H1 (cell line): ENCODE data around the gene MAGI3. TPM values are rescaled to one million over a fixed set of nuclear protein-coding genes. Genes with fewer than 3 reads are reported as not detected.

Source experiments
- CTCF ChIA-PET: fragments of 300-600 bp; sonication (Branson Sonifier 250); formaldehyde crosslinking; loops from one replicate; lab custom pipeline; 2021; ENCODE audit not compliant: partially characterized antibody; lab: Charles Lee
- POLR2A ChIA-PET: fragments of 300-600 bp; sonication (Branson Sonifier 250); formaldehyde crosslinking; loops from one replicate; lab custom pipeline; 2021; ENCODE audit warnings: inconsistent platforms; ENCODE audit not compliant: partially characterized antibody; lab: Charles Lee
- DNase-seq, 2 experiments: peaks; one replicate each; pipeline versions ENCODE4 v3.0.0 to v3.0.0-alpha.2; 2010 to 2022; ENCODE audit warnings: low spot score in 2 of 2, low read depth in 1 of 2, mixed read lengths in 1 of 2
- FAIRE-seq: peaks from 2 replicates; lab custom pipeline; 2011; peaks lifted over from hg19 to GRCh38; lab: Jason Lieb, UNC
- H2AFZ ChIP-seq: 2 replicates; pipeline ENCODE4 v1.8.1; 2012; ENCODE audit warnings: low read length, inconsistent platforms
- H2AK5ac ChIP-seq: 2 replicates; pipeline ENCODE4 v1.6.1; 2013; ENCODE audit warnings: low read depth, low read length
- H2BK120ac ChIP-seq: replicated peaks from 2 replicates; pipeline ENCODE3; 2013; ENCODE audit warnings: low read depth, low read length, inconsistent platforms
- H2BK12ac ChIP-seq: 2 replicates; pipeline ENCODE4 v1.6.1; 2013; ENCODE audit warnings: low read depth, low read length
- H2BK15ac ChIP-seq: 2 replicates; pipeline ENCODE4 v1.6.1; 2013; ENCODE audit warnings: low read length
- H2BK20ac ChIP-seq: 2 replicates; pipeline ENCODE4 v1.6.1; 2013; ENCODE audit warnings: low read length
- H2BK5ac ChIP-seq: 2 replicates; pipeline ENCODE4 v1.6.1; 2013; ENCODE audit warnings: low read depth, low read length
- H3K14ac ChIP-seq: 2 replicates; pipeline ENCODE4 v1.6.1; 2013; ENCODE audit warnings: inconsistent platforms; ENCODE audit not compliant: insufficient read length
- H3K18ac ChIP-seq: 2 replicates; pipeline ENCODE4 v1.6.1; 2013; ENCODE audit warnings: low read length; ENCODE audit errors: extremely low read depth
- H3K23ac ChIP-seq: 2 replicates; pipeline ENCODE4 v1.6.1; 2013; ENCODE audit warnings: inconsistent platforms; ENCODE audit not compliant: insufficient read length
- H3K23me2 ChIP-seq: 2 replicates; pipeline ENCODE4 v1.6.1; 2013; ENCODE audit warnings: low read depth, low read length
- H3K27ac ChIP-seq: 2 replicates; pipeline ENCODE4 v1.6.1; 2011; ENCODE audit warnings: low read depth, low read length, inconsistent platforms
- H3K27me3 ChIP-seq, 4 experiments: replicated peaks in 1 of 4; 1 replicate in 1 of 4; 2 replicates in 3 of 4; pipeline versions ENCODE4 v1.6.1 to v1.8.1; 2011 to 2013; ENCODE audit warnings: low read length in 3 of 4, mild to moderate bottlenecking in 3 of 4, inconsistent platforms in 2 of 4, mixed read lengths in 2 of 4, moderate library complexity in 1 of 4; ENCODE audit not compliant: control insufficient read depth in 3 of 4, insufficient read depth in 3 of 4; ENCODE audit errors: extremely low read depth in 1 of 4
- H3K36me3 ChIP-seq, 4 experiments: 2 replicates each; pipeline versions ENCODE4 v1.6.1 to v1.8.1; 2011 to 2013; ENCODE audit warnings: mild to moderate bottlenecking in 4 of 4, low read length in 3 of 4, moderate library complexity in 2 of 4, control low read depth in 1 of 4, inconsistent platforms in 1 of 4; ENCODE audit not compliant: insufficient read depth in 4 of 4, control insufficient read depth in 2 of 4
- H3K4ac ChIP-seq: replicated peaks from 2 replicates; pipeline ENCODE3; 2013; ENCODE audit warnings: low read length, low read depth, mixed read lengths, inconsistent platforms; ENCODE audit not compliant: insufficient read length
- H3K4me1 ChIP-seq, 4 experiments: replicated peaks in 1 of 4; 1 replicate in 1 of 4; 2 replicates in 3 of 4; pipeline versions ENCODE4 v1.6.1 to v1.8.1; 2011 to 2013; ENCODE audit warnings: low read length in 3 of 4, inconsistent platforms in 2 of 4, mixed read lengths in 1 of 4; ENCODE audit not compliant: insufficient read depth in 4 of 4, control insufficient read depth in 3 of 4
- H3K4me2 ChIP-seq, 2 experiments: 2 replicates each; pipeline versions ENCODE4 v1.6.1 to v1.8.1; 2011 to 2013; ENCODE audit warnings: low read depth in 2 of 2, low read length in 2 of 2, control low read depth in 1 of 2, inconsistent platforms in 1 of 2, mild to moderate bottlenecking in 1 of 2; ENCODE audit not compliant: insufficient read depth in 1 of 2
- H3K4me3 ChIP-seq, 4 experiments: fragments of 200-600, 300-600 bp in 1 of 4; sonication (generic), shearing (Covaris generic), sonication (Bioruptor Twin) in 1 of 4; 2 replicates each; pipeline versions ENCODE4 v1.5.1 to v1.8.1; 2011 to 2016; ENCODE audit warnings: low read length in 4 of 4, low read depth in 3 of 4, control low read depth in 2 of 4, inconsistent platforms in 2 of 4, mild to moderate bottlenecking in 2 of 4, mixed read lengths in 1 of 4, moderate library complexity in 1 of 4; ENCODE audit not compliant: insufficient read depth in 2 of 4; ENCODE audit errors: extremely low read depth in 1 of 4
- H3K56ac ChIP-seq: replicated peaks from 2 replicates; pipeline ENCODE3; 2013; ENCODE audit warnings: low read depth, mild to moderate bottlenecking, mixed read lengths, low read length, inconsistent platforms; ENCODE audit not compliant: insufficient read length
- H3K79me1 ChIP-seq: 2 replicates; pipeline ENCODE4 v1.6.1; 2013; ENCODE audit warnings: low read depth, low read length, control low read depth
- H3K79me2 ChIP-seq, 2 experiments: 2 replicates each; pipeline versions ENCODE4 v1.6.1 to v1.8.1; 2012 to 2013; ENCODE audit warnings: low read length in 2 of 2, mild to moderate bottlenecking in 2 of 2, inconsistent platforms in 1 of 2; ENCODE audit not compliant: insufficient read depth in 2 of 2, control insufficient read depth in 1 of 2
- H3K9ac ChIP-seq, 4 experiments: replicated peaks in 1 of 4; 1 replicate in 1 of 4; 2 replicates in 3 of 4; pipeline versions ENCODE4 v1.6.1 to v1.8.1; 2011 to 2013; ENCODE audit warnings: low read depth in 3 of 4, low read length in 3 of 4, control low read depth in 2 of 4, mild to moderate bottlenecking in 2 of 4, moderate library complexity in 2 of 4, inconsistent platforms in 1 of 4; ENCODE audit errors: extremely low read depth in 1 of 4
- H3K9me3 ChIP-seq, 2 experiments: 2 replicates each; pipeline versions ENCODE4 v1.6.1 to v1.8.1; 2012 to 2013; ENCODE audit warnings: mild to moderate bottlenecking in 2 of 2, moderate library complexity in 2 of 2, control low read depth in 1 of 2, inconsistent platforms in 1 of 2, low read depth in 1 of 2, low read length in 1 of 2, mixed read lengths in 1 of 2; ENCODE audit not compliant: insufficient read depth in 2 of 2
- H4K20me1 ChIP-seq, 2 experiments: replicated peaks in 1 of 2; 2 replicates each; pipeline versions ENCODE3 to v1.8.1; 2011 to 2013; ENCODE audit warnings: inconsistent platforms in 2 of 2, low read length in 2 of 2, mild to moderate bottlenecking in 1 of 2; ENCODE audit not compliant: insufficient read depth in 2 of 2, control insufficient read depth in 1 of 2
- H4K5ac ChIP-seq: 2 replicates; pipeline ENCODE4 v1.6.1; 2013; ENCODE audit warnings: low read length, low read depth, mixed read lengths, inconsistent platforms; ENCODE audit not compliant: insufficient read length
- H4K8ac ChIP-seq: 2 replicates; pipeline ENCODE4 v1.8.0; 2013; ENCODE audit warnings: mild to moderate bottlenecking, moderate library complexity, low read length, inconsistent platforms; ENCODE audit not compliant: insufficient read depth; ENCODE audit errors: extremely low read depth
- H4K91ac ChIP-seq: replicated peaks from 2 replicates; pipeline ENCODE3; 2013; ENCODE audit warnings: low read length, mixed read lengths, inconsistent platforms; ENCODE audit not compliant: insufficient read length
- BRCA1 ChIP-seq: IDR thresholded peaks from 2 replicates; pipeline ENCODE4 v1.6.1; 2012; ENCODE audit warnings: low read depth, low read length, improper control_type of control experiment
- CHD2 ChIP-seq: IDR thresholded peaks from 2 replicates; pipeline ENCODE4 v1.6.1; 2012; ENCODE audit warnings: low read length, improper control_type of control experiment
- EGR1 ChIP-seq: IDR thresholded peaks from 2 replicates; pipeline ENCODE4 v1.6.1; 2011; ENCODE audit warnings: low read depth, low read length, borderline replicate concordance
- MAFK ChIP-seq: IDR thresholded peaks from 2 replicates; pipeline ENCODE4 v1.6.1; 2012; ENCODE audit warnings: low read depth, mild to moderate bottlenecking, improper control_type of control experiment, low read length
- TCF12 ChIP-seq: IDR thresholded peaks from 2 replicates; pipeline ENCODE4 v1.6.1; 2011; ENCODE audit warnings: low read depth, mild to moderate bottlenecking, low read length
- WGBS, 2 experiments: shearing (Covaris generic) in 1 of 2; methylation state at CpG; one replicate each; pipeline versions ENCODE4 v1.1.6 to v1.1.7; 2013 to 2015; ENCODE audit warnings: low lambda C conversion rate in 2 of 2, mixed read lengths in 2 of 2, inconsistent platforms in 1 of 2, low coverage in 1 of 2, missing lambda C conversion rate in 1 of 2; ENCODE audit not compliant: insufficient replicate concordance in 2 of 2, insufficient coverage in 1 of 2, insufficient read length in 1 of 2; ENCODE audit errors: extremely low coverage in 1 of 2, missing lambda C conversion rate in 1 of 2; 5-methylcytosine and 5-hydroxymethylcytosine counted together
- polyA plus RNA-seq, 7 experiments: library from polyadenylated mRNA; depleted of rRNA in 3 of 7; stranded (reverse) in 5 of 7; unstranded in 2 of 7; fragments of >200 nt in 5 of 7; fragments of 200-250 nt in 2 of 7; gene quantifications; 1 replicate in 5 of 7; 2 replicates in 1 of 7; 4 replicates in 1 of 7; pipeline versions ENCODE4 v1.2.1 to v1.2.3, GENCODE V29; 2011 to 2013; ENCODE audit warnings: missing spikeins in 2 of 7, mixed read lengths in 2 of 7
- total RNA-seq: library from RNA; stranded (reverse); fragmentation: NEBNext Ultra II Directional; extraction: Animal tissue kit (Norgen Biotek cat#: 25700); gene quantifications from 2 replicates; pipeline ENCODE4 v1.2.1, GENCODE V29; 2021

Gene MAGI3
- total and polyA plus RNA-seq, 2 of the 8 experiments (the other 6 are each of a cell fraction or from before 2014, with no cell fraction given): 2.3 to 7.8 TPM

- H2BK20ac ChIP-seq: no peak overlapping the region
These were observed 273.0 kb downstream of the MAGI3 start for GRCh38 chr1:113663165-113663951.

More at GRCh38 chr1:113663165-113663951, 273.0 kb downstream of the MAGI3 start:
- Histone ChIP-seq H2AK5ac (no peak overlapping the region), H2BK12ac (no peak overlapping the region), H3K18ac (no peak overlapping the region), H3K56ac (no peak overlapping the region), H2BK120ac (no peak overlapping the region), H3K14ac (no peak overlapping the region), H4K91ac (no peak overlapping the region), H3K27ac (no peak overlapping the region), H3K4me1 (no peaks in the 10 kb centered on the region), H4K8ac (no peak overlapping the region), H2BK15ac (no peak overlapping the region), H4K5ac (no peak overlapping the region), H3K4me3 (no peak overlapping the region), H3K9me3 (no peaks in the 10 kb centered on the region), H3K9ac (no peak overlapping the region), H3K4ac (no peak overlapping the region), H3K23ac (no peak overlapping the region), H3K36me3 (no peaks in the 10 kb centered on the region), H3K23me2 (no peaks in the 10 kb centered on the region; the same call in 1 of the 2 replicates), H2BK5ac (no peak overlapping the region), H3K4me2 (no peak overlapping the region), H2AFZ (no peak overlapping the region), H3K79me1 (no peaks in the 10 kb centered on the region), H4K20me1 (no peaks in the 10 kb centered on the region), H3K27me3 (no peaks in the 10 kb centered on the region), H3K79me2 (no peaks in the 10 kb centered on the region)
- DNase-seq (no peak), FAIRE-seq (no peak)
- ChIA-PET CTCF (no interaction called here), POLR2A (no interaction called here)
- WGBS, 2 experiments: 88% methylated on average over 5 of the region's 5 CpGs; no CpG with 5 or more reads in 1 of the 2 experiments
- no peak for TF ChIP-seq BRCA1
- TF ChIP-seq CHD2: no peak
- TF ChIP-seq MAFK: no peak
- no peak for TF ChIP-seq EGR1
- no peak for TF ChIP-seq TCF12
